ENCODE measurements around the gene SAMD11.

The SAMD11 gene

GRCh38 chr1:933603-933940 lies 9.8 kb downstream of the SAMD11 start:
- no peak for DNase-seq

GRCh38 chr1:934991-935750 lies 11.4 kb downstream of the SAMD11 start:
- DNase-seq = no peak

GRCh38 chr1:935751-936231 lies 12.1 kb downstream of the SAMD11 start:
- DNase-seq = no peak

- no peak for DNase-seq
Measured at GRCh38 chr1:936348-937264, 12.9 kb downstream of the SAMD11 start.

- no peak for DNase-seq
Measured at GRCh38 chr1:937521-937920, 13.8 kb downstream of the SAMD11 start.

GRCh38 chr1:938088-938683 lies 14.5 kb downstream of the SAMD11 start:
- DNase-seq = no peak

GRCh38 chr1:938711-939489 lies 15.2 kb downstream of the SAMD11 start:
- DNase-seq = no peak

- no peak for DNase-seq
Measured at GRCh38 chr1:939511-940106, 15.9 kb downstream of the SAMD11 start.

GRCh38 chr1:940107-941014 lies 16.6 kb downstream of the SAMD11 start:
- peak; percentile 63 for DNase-seq

- no peak for DNase-seq
Measured at GRCh38 chr1:941015-941587, 17.4 kb downstream of the SAMD11 start.

GRCh38 chr1:941588-942383 lies 18.1 kb downstream of the SAMD11 start:
- DNase-seq = no peak

GRCh38 chr1:942411-942821 lies 18.7 kb downstream of the SAMD11 start:
- DNase-seq = no peak

GRCh38 chr1:942864-943533 lies 19.3 kb downstream of the SAMD11 start:
- no peak for DNase-seq

GRCh38 chr1:943545-944340 lies 20.0 kb downstream of the SAMD11 start:
- no peak for DNase-seq

- no peak for DNase-seq
Measured at GRCh38 chr1:944341-945325, 20.9 kb downstream of the SAMD11 start.

GRCh38 chr1:945688-946556 lies 22.2 kb downstream of the SAMD11 start:
- no peak for DNase-seq
